H1 (cell line): Measurements from ENCODE around the gene DYNC1H1. TPM values are rescaled to one million over a fixed set of nuclear protein-coding genes. Genes with fewer than 3 reads are reported as not detected.

Experiments
- CTCF ChIA-PET: fragments of 300-600 bp; sonication (Branson Sonifier 250); formaldehyde crosslinking; loops from one replicate; lab custom pipeline; 2021; ENCODE audit not compliant: partially characterized antibody; lab: Charles Lee
- POLR2A ChIA-PET: fragments of 300-600 bp; sonication (Branson Sonifier 250); formaldehyde crosslinking; loops from one replicate; lab custom pipeline; 2021; ENCODE audit warnings: inconsistent platforms; ENCODE audit not compliant: partially characterized antibody; lab: Charles Lee
- DNase-seq, 2 experiments: peaks; one replicate each; pipeline versions ENCODE4 v3.0.0 to v3.0.0-alpha.2; 2010 to 2022; ENCODE audit warnings: low spot score in 2 of 2, low read depth in 1 of 2, mixed read lengths in 1 of 2
- FAIRE-seq: peaks from 2 replicates; lab custom pipeline; 2011; peaks lifted over from hg19 to GRCh38; lab: Jason Lieb, UNC
- H2AFZ ChIP-seq: 2 replicates; pipeline ENCODE4 v1.8.1; 2012; ENCODE audit warnings: low read length, inconsistent platforms
- H2AK5ac ChIP-seq: 2 replicates; pipeline ENCODE4 v1.6.1; 2013; ENCODE audit warnings: low read depth, low read length
- H2BK120ac ChIP-seq: replicated peaks from 2 replicates; pipeline ENCODE3; 2013; ENCODE audit warnings: low read depth, low read length, inconsistent platforms
- H2BK12ac ChIP-seq: 2 replicates; pipeline ENCODE4 v1.6.1; 2013; ENCODE audit warnings: low read depth, low read length
- H2BK15ac ChIP-seq: 2 replicates; pipeline ENCODE4 v1.6.1; 2013; ENCODE audit warnings: low read length
- H2BK20ac ChIP-seq: 2 replicates; pipeline ENCODE4 v1.6.1; 2013; ENCODE audit warnings: low read length
- H2BK5ac ChIP-seq: 2 replicates; pipeline ENCODE4 v1.6.1; 2013; ENCODE audit warnings: low read depth, low read length
- H3K14ac ChIP-seq: 2 replicates; pipeline ENCODE4 v1.6.1; 2013; ENCODE audit warnings: inconsistent platforms; ENCODE audit not compliant: insufficient read length
- H3K18ac ChIP-seq: 2 replicates; pipeline ENCODE4 v1.6.1; 2013; ENCODE audit warnings: low read length; ENCODE audit errors: extremely low read depth
- H3K23ac ChIP-seq: 2 replicates; pipeline ENCODE4 v1.6.1; 2013; ENCODE audit warnings: inconsistent platforms; ENCODE audit not compliant: insufficient read length
- H3K23me2 ChIP-seq: 2 replicates; pipeline ENCODE4 v1.6.1; 2013; ENCODE audit warnings: low read depth, low read length
- H3K27ac ChIP-seq: 2 replicates; pipeline ENCODE4 v1.6.1; 2011; ENCODE audit warnings: low read depth, low read length, inconsistent platforms
- H3K27me3 ChIP-seq, 4 experiments: replicated peaks in 1 of 4; 1 replicate in 1 of 4; 2 replicates in 3 of 4; pipeline versions ENCODE4 v1.6.1 to v1.8.1; 2011 to 2013; ENCODE audit warnings: low read length in 3 of 4, mild to moderate bottlenecking in 3 of 4, inconsistent platforms in 2 of 4, mixed read lengths in 2 of 4, moderate library complexity in 1 of 4; ENCODE audit not compliant: control insufficient read depth in 3 of 4, insufficient read depth in 3 of 4; ENCODE audit errors: extremely low read depth in 1 of 4
- H3K36me3 ChIP-seq, 4 experiments: 2 replicates each; pipeline versions ENCODE4 v1.6.1 to v1.8.1; 2011 to 2013; ENCODE audit warnings: mild to moderate bottlenecking in 4 of 4, low read length in 3 of 4, moderate library complexity in 2 of 4, control low read depth in 1 of 4, inconsistent platforms in 1 of 4; ENCODE audit not compliant: insufficient read depth in 4 of 4, control insufficient read depth in 2 of 4
- H3K4ac ChIP-seq: replicated peaks from 2 replicates; pipeline ENCODE3; 2013; ENCODE audit warnings: low read length, low read depth, mixed read lengths, inconsistent platforms; ENCODE audit not compliant: insufficient read length
- H3K4me1 ChIP-seq, 4 experiments: replicated peaks in 1 of 4; 1 replicate in 1 of 4; 2 replicates in 3 of 4; pipeline versions ENCODE4 v1.6.1 to v1.8.1; 2011 to 2013; ENCODE audit warnings: low read length in 3 of 4, inconsistent platforms in 2 of 4, mixed read lengths in 1 of 4; ENCODE audit not compliant: insufficient read depth in 4 of 4, control insufficient read depth in 3 of 4
- H3K4me2 ChIP-seq, 2 experiments: 2 replicates each; pipeline versions ENCODE4 v1.6.1 to v1.8.1; 2011 to 2013; ENCODE audit warnings: low read depth in 2 of 2, low read length in 2 of 2, control low read depth in 1 of 2, inconsistent platforms in 1 of 2, mild to moderate bottlenecking in 1 of 2; ENCODE audit not compliant: insufficient read depth in 1 of 2
- H3K4me3 ChIP-seq, 4 experiments: fragments of 200-600, 300-600 bp in 1 of 4; sonication (generic), shearing (Covaris generic), sonication (Bioruptor Twin) in 1 of 4; 2 replicates each; pipeline versions ENCODE4 v1.5.1 to v1.8.1; 2011 to 2016; ENCODE audit warnings: low read length in 4 of 4, low read depth in 3 of 4, control low read depth in 2 of 4, inconsistent platforms in 2 of 4, mild to moderate bottlenecking in 2 of 4, mixed read lengths in 1 of 4, moderate library complexity in 1 of 4; ENCODE audit not compliant: insufficient read depth in 2 of 4; ENCODE audit errors: extremely low read depth in 1 of 4
- H3K56ac ChIP-seq: replicated peaks from 2 replicates; pipeline ENCODE3; 2013; ENCODE audit warnings: low read depth, mild to moderate bottlenecking, mixed read lengths, low read length, inconsistent platforms; ENCODE audit not compliant: insufficient read length
- H3K79me1 ChIP-seq: 2 replicates; pipeline ENCODE4 v1.6.1; 2013; ENCODE audit warnings: low read depth, low read length, control low read depth
- H3K79me2 ChIP-seq, 2 experiments: 2 replicates each; pipeline versions ENCODE4 v1.6.1 to v1.8.1; 2012 to 2013; ENCODE audit warnings: low read length in 2 of 2, mild to moderate bottlenecking in 2 of 2, inconsistent platforms in 1 of 2; ENCODE audit not compliant: insufficient read depth in 2 of 2, control insufficient read depth in 1 of 2
- H3K9ac ChIP-seq, 4 experiments: replicated peaks in 1 of 4; 1 replicate in 1 of 4; 2 replicates in 3 of 4; pipeline versions ENCODE4 v1.6.1 to v1.8.1; 2011 to 2013; ENCODE audit warnings: low read depth in 3 of 4, low read length in 3 of 4, control low read depth in 2 of 4, mild to moderate bottlenecking in 2 of 4, moderate library complexity in 2 of 4, inconsistent platforms in 1 of 4; ENCODE audit errors: extremely low read depth in 1 of 4
- H3K9me3 ChIP-seq, 2 experiments: 2 replicates each; pipeline versions ENCODE4 v1.6.1 to v1.8.1; 2012 to 2013; ENCODE audit warnings: mild to moderate bottlenecking in 2 of 2, moderate library complexity in 2 of 2, control low read depth in 1 of 2, inconsistent platforms in 1 of 2, low read depth in 1 of 2, low read length in 1 of 2, mixed read lengths in 1 of 2; ENCODE audit not compliant: insufficient read depth in 2 of 2
- H4K20me1 ChIP-seq, 2 experiments: replicated peaks in 1 of 2; 2 replicates each; pipeline versions ENCODE3 to v1.8.1; 2011 to 2013; ENCODE audit warnings: inconsistent platforms in 2 of 2, low read length in 2 of 2, mild to moderate bottlenecking in 1 of 2; ENCODE audit not compliant: insufficient read depth in 2 of 2, control insufficient read depth in 1 of 2
- H4K5ac ChIP-seq: 2 replicates; pipeline ENCODE4 v1.6.1; 2013; ENCODE audit warnings: low read length, low read depth, mixed read lengths, inconsistent platforms; ENCODE audit not compliant: insufficient read length
- H4K8ac ChIP-seq: 2 replicates; pipeline ENCODE4 v1.8.0; 2013; ENCODE audit warnings: mild to moderate bottlenecking, moderate library complexity, low read length, inconsistent platforms; ENCODE audit not compliant: insufficient read depth; ENCODE audit errors: extremely low read depth
- H4K91ac ChIP-seq: replicated peaks from 2 replicates; pipeline ENCODE3; 2013; ENCODE audit warnings: low read length, mixed read lengths, inconsistent platforms; ENCODE audit not compliant: insufficient read length
- CBX5 ChIP-seq: fragments of 300-800, 300-1000 bp; sonication (generic); IDR thresholded peaks from 2 replicates; pipeline ENCODE4 v1.7.1; 2016; ENCODE audit warnings: antibody characterized with exemption, low read length, low read depth
- EZH2 ChIP-seq: fragments of 200-600 bp; sonication (generic); IDR thresholded peaks from 2 replicates; pipeline ENCODE4 v1.7.1; 2012; ENCODE audit warnings: low read depth, mild to moderate bottlenecking, moderate library complexity, low read length, inconsistent platforms; ENCODE audit not compliant: severe bottlenecking
- JUND ChIP-seq: IDR thresholded peaks from 2 replicates; pipeline ENCODE4 v1.6.1; 2011; ENCODE audit warnings: mild to moderate bottlenecking, improper control_type of control experiment, low read length
- KDM5A ChIP-seq: fragments of 200-600 bp; IDR thresholded peaks from 2 replicates; pipeline ENCODE4 v1.7.1; 2012; ENCODE audit warnings: mild to moderate bottlenecking, low read length, inconsistent platforms, mixed read lengths
- NRF1 ChIP-seq: IDR thresholded peaks from 2 replicates; pipeline ENCODE4 v1.6.1; 2011; ENCODE audit warnings: mild to moderate bottlenecking, low read depth, low read length, improper control_type of control experiment
- RFX5 ChIP-seq: IDR thresholded peaks from 2 replicates; pipeline ENCODE4 v1.6.1; 2011; ENCODE audit warnings: low read depth, low read length, improper control_type of control experiment, borderline replicate concordance
- RNF2 ChIP-seq: fragments of 200-900, 300-1000 bp; sonication (generic); IDR thresholded peaks from 2 replicates; pipeline ENCODE4 v1.7.1; 2016; ENCODE audit warnings: borderline replicate concordance, low read depth, mild to moderate bottlenecking, antibody characterized with exemption, low read length; ENCODE audit not compliant: poor library complexity, severe bottlenecking; ENCODE audit errors: missing control alignments
- SIX5 ChIP-seq: IDR thresholded peaks from 2 replicates; pipeline ENCODE4 v1.6.1; 2011; ENCODE audit warnings: mild to moderate bottlenecking, low read depth, low read length
- SP2 ChIP-seq: IDR thresholded peaks from 2 replicates; pipeline ENCODE4 v1.6.1; 2012; ENCODE audit warnings: mild to moderate bottlenecking, low read length, inconsistent platforms
- SRF ChIP-seq: IDR thresholded peaks from 2 replicates; pipeline ENCODE4 v1.6.1; 2011; ENCODE audit warnings: mild to moderate bottlenecking, low read depth, low read length, moderate library complexity
- ZNF274 ChIP-seq: IDR thresholded peaks from 2 replicates; pipeline ENCODE4 v1.7.0; 2012; ENCODE audit warnings: low read length, borderline replicate concordance; ENCODE audit errors: extremely low read depth
- WGBS, 2 experiments: shearing (Covaris generic) in 1 of 2; methylation state at CpG; one replicate each; pipeline versions ENCODE4 v1.1.6 to v1.1.7; 2013 to 2015; ENCODE audit warnings: low lambda C conversion rate in 2 of 2, mixed read lengths in 2 of 2, inconsistent platforms in 1 of 2, low coverage in 1 of 2, missing lambda C conversion rate in 1 of 2; ENCODE audit not compliant: insufficient replicate concordance in 2 of 2, insufficient coverage in 1 of 2, insufficient read length in 1 of 2; ENCODE audit errors: extremely low coverage in 1 of 2, missing lambda C conversion rate in 1 of 2; 5-methylcytosine and 5-hydroxymethylcytosine counted together
- polyA plus RNA-seq, 7 experiments: library from polyadenylated mRNA; depleted of rRNA in 3 of 7; stranded (reverse) in 5 of 7; unstranded in 2 of 7; fragments of >200 nt in 5 of 7; fragments of 200-250 nt in 2 of 7; gene quantifications; 1 replicate in 5 of 7; 2 replicates in 1 of 7; 4 replicates in 1 of 7; pipeline versions ENCODE4 v1.2.1 to v1.2.3, GENCODE V29; 2011 to 2013; ENCODE audit warnings: missing spikeins in 2 of 7, mixed read lengths in 2 of 7
- total RNA-seq: library from RNA; stranded (reverse); fragmentation: NEBNext Ultra II Directional; extraction: Animal tissue kit (Norgen Biotek cat#: 25700); gene quantifications from 2 replicates; pipeline ENCODE4 v1.2.1, GENCODE V29; 2021

DYNC1H1 gene
- total and polyA plus RNA-seq, 2 of the 8 experiments (the other 6 are each of a cell fraction or from before 2014, with no cell fraction given): 238 to 387 TPM

DNA sequence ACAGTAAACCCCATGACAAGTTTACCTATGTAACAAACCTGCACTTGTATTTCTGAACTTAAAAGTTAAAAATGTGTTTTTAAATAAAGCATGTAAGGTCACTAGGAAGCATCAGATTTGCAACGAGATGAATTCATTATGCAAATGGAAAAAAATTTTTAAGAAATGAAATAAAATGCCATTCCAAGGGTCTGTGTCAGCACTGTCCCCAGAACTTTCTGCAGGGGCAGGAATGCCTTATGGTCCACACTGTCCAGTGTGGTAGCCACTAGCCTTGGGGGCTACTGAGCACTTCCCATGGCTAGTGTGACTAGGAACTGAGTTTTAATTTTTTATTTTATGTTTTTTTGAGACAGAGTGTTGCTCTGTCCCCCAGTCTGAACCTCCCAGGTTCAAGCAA, 73.3 kb downstream of the DYNC1H1 start:
- no peak overlapping the region for H2BK12ac ChIP-seq
- H3K36me3 ChIP-seq: peaks cover 57 to 93% (median 86%) of the 10 kb centered on the region in 4 experiments
- FAIRE-seq (no peak), DNase-seq (no peak)
- H4K5ac ChIP-seq: no peak overlapping the region
- H3K79me2 ChIP-seq: no peaks in the 10 kb centered on the region
- no peak overlapping the region for H3K4ac ChIP-seq
- TF ChIP-seq RNF2 (no peak), ZNF274 (no peak), SRF (no peak), CBX5 (no peak), RFX5 (no peak), SIX5 (no peak), SP2 (no peak), JUND (no peak), NRF1 (no peak), EZH2 (no peak), KDM5A (no peak)
- H2AFZ ChIP-seq: no peak overlapping the region
- no peaks in the 10 kb centered on the region for H3K4me1 ChIP-seq
- 91% methylated on average over 1 of the region's 1 CpG; no CpG with 5 or more reads in 1 of the 2 experiments for WGBS, 2 experiments
- H2AK5ac ChIP-seq: no peak overlapping the region
- H3K4me3 ChIP-seq: no peak overlapping the region
- H3K18ac ChIP-seq: no peak overlapping the region
- H3K14ac ChIP-seq: no peak overlapping the region
- H3K23me2 ChIP-seq: no peaks in the 10 kb centered on the region
- no peak overlapping the region for H3K4me2 ChIP-seq
- H2BK15ac ChIP-seq: no peak overlapping the region
- CTCF ChIA-PET: interaction anchor here (1.9 kb wide), 1 partner anchor 8 kb away, joined by 6 read pairs; no protein-coding TSS in a partner anchor
- no peak overlapping the region for H2BK20ac ChIP-seq
- no peak overlapping the region for H4K8ac ChIP-seq
- no peaks in the 10 kb centered on the region for H3K79me1 ChIP-seq
- no peak overlapping the region for H4K91ac ChIP-seq
- no peak overlapping the region for H2BK5ac ChIP-seq
- H3K27ac ChIP-seq: no peak overlapping the region
- H3K23ac ChIP-seq: no peak overlapping the region
- no peak overlapping the region for H3K56ac ChIP-seq
- no peaks in the 10 kb centered on the region for H3K9me3 ChIP-seq
- H3K9ac ChIP-seq: no peak overlapping the region
- H2BK120ac ChIP-seq: no peak overlapping the region
- POLR2A ChIA-PET: no interaction called here
- peaks cover 3 to 5% of the 10 kb centered on the region in 2 experiments for H4K20me1 ChIP-seq
- H3K27me3 ChIP-seq: no peaks in the 10 kb centered on the region
